ENCODE measurements around the gene KCNJ5.

- TF ChIP-seq CTCF (optimal IDR thresholded peaks at IDR 0.05 in 1 of 3, IDR thresholded peaks at IDR 0.05 in 1 of 3, conservative IDR thresholded peaks at IDR 0.05 in 1 of 3; ENCODE audit: extremely low read depth in 1 of 3, insufficient read depth in 2 of 3, low read length in 3 of 3) = no peak
- TF ChIP-seq EZH2 (IDR thresholded peaks at IDR 0.05; ENCODE audit: low read length) = no peak
Measured at GRCh38 chr11:128843198-128843785, 47.9 kb upstream of the KCNJ5 start.
